Measurements from ENCODE around the gene MCAT. TPM values are rescaled to one million over a fixed set of nuclear protein-coding genes. Genes with fewer than 3 reads are reported as not detected.

The MCAT gene
- total and polyA plus RNA-seq, 2 of the 4 experiments (the other 2 are of a cell fraction), result 7.3 to 19.7 TPM

DNA sequence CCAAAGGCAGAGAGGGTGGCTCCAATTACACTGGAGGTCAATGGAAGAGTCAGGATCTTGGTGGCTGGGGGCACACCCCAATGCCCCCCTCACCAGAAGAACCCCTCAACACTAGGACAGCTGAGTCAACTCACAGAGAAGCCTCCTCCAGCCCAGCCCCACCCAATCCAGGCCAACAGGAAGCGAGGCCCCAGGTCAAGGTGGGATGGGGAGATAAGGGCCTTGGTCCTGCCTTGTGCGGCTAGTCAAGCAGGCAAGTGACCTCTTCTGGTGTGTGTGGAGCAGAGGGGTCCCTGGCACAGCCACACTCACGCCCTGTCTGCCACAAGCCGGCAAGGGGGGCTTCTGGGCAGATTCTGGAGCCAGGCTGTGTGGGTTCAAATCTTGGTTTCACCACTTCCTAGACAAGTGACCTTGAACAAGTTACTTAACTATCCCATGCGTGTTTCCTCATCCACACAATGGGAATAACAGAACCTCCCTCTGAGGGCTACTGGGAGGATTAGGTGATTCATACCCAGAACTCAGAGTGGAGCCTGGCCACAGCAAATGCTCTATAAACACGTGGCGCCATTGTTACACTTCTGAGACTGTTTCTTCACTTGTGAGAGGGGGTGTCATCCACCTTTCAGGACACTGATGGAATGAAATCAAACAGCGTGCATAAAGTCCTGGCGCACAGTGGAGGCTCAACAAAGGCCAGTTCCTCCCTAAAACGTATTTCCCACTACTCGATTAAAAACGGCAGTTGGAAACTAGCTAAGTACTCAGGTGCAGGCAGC lies 40.5 kb upstream of the MCAT start:
- TF ChIP-seq BHLHE40 (IDR thresholded peaks at IDR 0.05; ENCODE audit: low read depth, low read length) (no peak), CHD1 (IDR thresholded peaks at IDR 0.05; ENCODE audit: low read depth, low read length) (no peak), CEBPB (IDR thresholded peaks at IDR 0.05; ENCODE audit: low read depth, low read length) (no peak), MXI1 (IDR thresholded peaks at IDR 0.05; ENCODE audit: borderline replicate concordance, low read depth, low read length) (no peak), MAZ (IDR thresholded peaks at IDR 0.05; ENCODE audit: borderline replicate concordance, low read depth, low read length) (no peak), RAD21 (IDR thresholded peaks at IDR 0.05; ENCODE audit: low read length) (no peak), SMC3 (IDR thresholded peaks at IDR 0.05; ENCODE audit: low read depth, low read length) (no peak), RFX5 (IDR thresholded peaks at IDR 0.05; ENCODE audit: low read depth, low read length) (no peak), POLR2A (IDR thresholded peaks at IDR 0.05; ENCODE audit: low read depth, low read length) (no peak), RCOR1 (IDR thresholded peaks at IDR 0.05; ENCODE audit: insufficient replicate concordance, low read length) (no peak)
- TF ChIP-seq, protein P1, sequence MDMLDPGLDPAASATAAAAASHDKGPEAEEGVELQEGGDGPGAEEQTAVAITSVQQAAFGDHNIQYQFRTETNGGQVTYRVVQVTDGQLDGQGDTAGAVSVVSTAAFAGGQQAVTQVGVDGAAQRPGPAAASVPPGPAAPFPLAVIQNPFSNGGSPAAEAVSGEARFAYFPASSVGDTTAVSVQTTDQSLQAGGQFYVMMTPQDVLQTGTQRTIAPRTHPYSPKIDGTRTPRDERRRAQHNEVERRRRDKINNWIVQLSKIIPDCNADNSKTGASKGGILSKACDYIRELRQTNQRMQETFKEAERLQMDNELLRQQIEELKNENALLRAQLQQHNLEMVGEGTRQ (IDR thresholded peaks at IDR 0.05; ENCODE audit: low read depth, low read length), result no peak
- TF ChIP-seq, protein P2, sequence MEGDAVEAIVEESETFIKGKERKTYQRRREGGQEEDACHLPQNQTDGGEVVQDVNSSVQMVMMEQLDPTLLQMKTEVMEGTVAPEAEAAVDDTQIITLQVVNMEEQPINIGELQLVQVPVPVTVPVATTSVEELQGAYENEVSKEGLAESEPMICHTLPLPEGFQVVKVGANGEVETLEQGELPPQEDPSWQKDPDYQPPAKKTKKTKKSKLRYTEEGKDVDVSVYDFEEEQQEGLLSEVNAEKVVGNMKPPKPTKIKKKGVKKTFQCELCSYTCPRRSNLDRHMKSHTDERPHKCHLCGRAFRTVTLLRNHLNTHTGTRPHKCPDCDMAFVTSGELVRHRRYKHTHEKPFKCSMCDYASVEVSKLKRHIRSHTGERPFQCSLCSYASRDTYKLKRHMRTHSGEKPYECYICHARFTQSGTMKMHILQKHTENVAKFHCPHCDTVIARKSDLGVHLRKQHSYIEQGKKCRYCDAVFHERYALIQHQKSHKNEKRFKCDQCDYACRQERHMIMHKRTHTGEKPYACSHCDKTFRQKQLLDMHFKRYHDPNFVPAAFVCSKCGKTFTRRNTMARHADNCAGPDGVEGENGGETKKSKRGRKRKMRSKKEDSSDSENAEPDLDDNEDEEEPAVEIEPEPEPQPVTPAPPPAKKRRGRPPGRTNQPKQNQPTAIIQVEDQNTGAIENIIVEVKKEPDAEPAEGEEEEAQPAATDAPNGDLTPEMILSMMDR (conservative IDR thresholded peaks at IDR 0.05; ENCODE audit: low read depth, low read length), result no peak
- H3K14ac ChIP-seq (replicated peaks; ENCODE audit: low read depth, low read length), result no peak overlapping the region
- 0 out of 2 replicates have a peak overlapping the region, but pooled peaks have one; percentile 17 for H3K4ac ChIP-seq (ENCODE audit: low read depth, low read length)
- peak overlapping the region; percentile 23 for H2AK9ac ChIP-seq (replicated peaks; ENCODE audit: low read depth, low read length, poor library complexity)
- H2BK5ac ChIP-seq (ENCODE audit: low read depth, low read length, poor library complexity, severe bottlenecking), result no peak overlapping the region
- H3K4me3 ChIP-seq (ENCODE audit: insufficient read depth, low read depth, low read length), result no peak overlapping the region
- H4K5ac ChIP-seq (ENCODE audit: low read depth, low read length), result no peak overlapping the region
- H2BK20ac ChIP-seq (ENCODE audit: low read depth, low read length), result no peak overlapping the region
- no peaks in the 10 kb centered on the region for H3K27me3 ChIP-seq (ENCODE audit: control insufficient read depth, insufficient read depth, low read length)
- H2BK15ac ChIP-seq (ENCODE audit: low read depth, low read length), result no peak overlapping the region
- peaks cover 15% of the 10 kb centered on the region; the same call in 1 of the 2 replicates for H3K36me3 ChIP-seq (ENCODE audit: control insufficient read depth, insufficient read depth, low read length)
- H3K56ac ChIP-seq (ENCODE audit: extremely low read depth, insufficient read depth, low read length), result no peak overlapping the region
- peaks cover 18% of the 10 kb centered on the region for H3K9me1 ChIP-seq (ENCODE audit: insufficient read depth, low read length)
- no peak overlapping the region for H3K9ac ChIP-seq (ENCODE audit: low read depth, low read length)
- H3K23ac ChIP-seq (ENCODE audit: low read depth, low read length), result no peak overlapping the region
- H2BK120ac ChIP-seq (ENCODE audit: low read depth, low read length), result no peak overlapping the region; the same call in 1 of the 2 replicates
- DNase-seq, result peak; percentile 64
- no peak overlapping the region for H3K18ac ChIP-seq (ENCODE audit: low read depth, low read length)
- H3K79me1 ChIP-seq (ENCODE audit: low read depth in 1 of 2, low read length in 2 of 2), result peaks cover 3 to 48% of the 10 kb centered on the region in 2 experiments; a peak in 3 of 4 replicates
- in situ Hi-C loops (cut with MboI; ENCODE audit: low sequenced_read_pairs), result no loop called here
- H3K27ac ChIP-seq (ENCODE audit: insufficient read depth, low read length), result no peak overlapping the region
- peak overlapping the region; percentile 5 for H2AFZ ChIP-seq (replicated peaks; ENCODE audit: low read length, poor library complexity)
- peaks cover 17% of the 10 kb centered on the region for H4K20me1 ChIP-seq (ENCODE audit: insufficient read depth, low read length)
- no peak overlapping the region for H4K91ac ChIP-seq (ENCODE audit: insufficient read depth, low read depth, low read length)
- dilution Hi-C loops (cut with HindIII; ENCODE audit: low sequenced_read_pairs, unreplicated experiment), result no loop called here
- peaks cover 7% of the 10 kb centered on the region for H3K4me1 ChIP-seq (ENCODE audit: control insufficient read depth, insufficient read depth, low read length)
- ChIA-PET POLR2A (ENCODE audit: unreplicated experiment) (no interaction called here), CTCF (no interaction called here)
- H2AK5ac ChIP-seq (ENCODE audit: low read depth, low read length), result no peak overlapping the region
- H4K8ac ChIP-seq (ENCODE audit: low read depth in 2 of 2, low read length in 2 of 2), result no peak overlapping the region
- no peak for ATAC-seq (ENCODE audit: low read depth)
- WGBS, 2 experiments (ENCODE audit: extremely low coverage in 2 of 2, insufficient read length in 1 of 2), result 97% methylated on average over 6 of the region's 12 CpGs; no CpG with 5 or more reads in 1 of the 2 experiments
- no peaks in the 10 kb centered on the region for H3K9me3 ChIP-seq (ENCODE audit: control insufficient read depth, insufficient read depth, low read length)
- H3K4me2 ChIP-seq (ENCODE audit: low read depth, low read length), result no peak overlapping the region
- intact Hi-C loops (cut with micrococcal nuclease), result no loop called here
- BruUV-seq (replicated peaks), result no TSS peak

All from IMR-90 (cell line).